MM.1S (cell line): ENCODE results near the gene DDIT3.
A peak's percentile ranks its signal among the peaks of the same experiment; 100 is the strongest.

Experiments used
- DNase-seq: peaks from one replicate; pipeline ENCODE4 v3.0.0-alpha.2; 2015
- H2AFZ ChIP-seq: fragments of 300-600 bp; sonication (generic); 2 replicates; pipeline ENCODE4 v1.6.0; 2016; ENCODE audit warnings: antibody characterized with exemption, low read length
- H3F3A ChIP-seq: fragments of 300-600 bp; sonication (generic); 2 replicates; pipeline ENCODE4 v1.6.1; 2016; ENCODE audit warnings: mild to moderate bottlenecking, antibody characterized with exemption, low read length, moderate library complexity, mixed read lengths; ENCODE audit not compliant: insufficient read depth
- H3K27ac ChIP-seq: fragments of 300-600 bp; sonication (generic); 2 replicates; pipeline ENCODE4 v1.5.1; 2016; ENCODE audit warnings: mild to moderate bottlenecking, low read length
- H3K27me3 ChIP-seq: fragments of 300-600 bp; sonication (generic); replicated peaks from 2 replicates; pipeline ENCODE4 v1.6.0; 2016; ENCODE audit warnings: low read length; ENCODE audit not compliant: insufficient read depth
- H3K36me3 ChIP-seq: fragments of 300-600 bp; sonication (generic); replicated peaks from 2 replicates; pipeline ENCODE4 v1.6.1; 2016; ENCODE audit warnings: mild to moderate bottlenecking, low read length, mixed read lengths; ENCODE audit not compliant: insufficient read depth
- H3K4me1 ChIP-seq: fragments of 300-600 bp; sonication (generic); 2 replicates; pipeline ENCODE4 v1.6.1; 2016; ENCODE audit warnings: low read length, mixed read lengths
- H3K4me2 ChIP-seq: fragments of 300-600 bp; sonication (generic); 2 replicates; pipeline ENCODE4 v1.6.0; 2016; ENCODE audit warnings: low read depth, low read length
- H3K4me3 ChIP-seq: fragments of 300-600 bp; sonication (generic); 2 replicates; pipeline ENCODE4 v1.5.1; 2016; ENCODE audit warnings: low read length, mixed read lengths
- H3K79me2 ChIP-seq: fragments of 300-600 bp; sonication (generic); 2 replicates; pipeline ENCODE4 v1.6.1; 2016; ENCODE audit warnings: mixed run types, low read length, mixed read lengths
- H3K9ac ChIP-seq: fragments of 300-600 bp; sonication (generic); 2 replicates; pipeline ENCODE4 v1.6.1; 2016; ENCODE audit warnings: low read length, mixed read lengths
- H3K9me2 ChIP-seq: fragments of 300-600 bp; sonication (generic); replicated peaks from 2 replicates; pipeline ENCODE4 v1.6.1; 2016; ENCODE audit warnings: mild to moderate bottlenecking, low read length, mixed read lengths; ENCODE audit not compliant: insufficient read depth
- H3K9me3 ChIP-seq: fragments of 300-600 bp; sonication (generic); replicated peaks from 2 replicates; pipeline ENCODE4 v1.6.1; 2016; ENCODE audit warnings: mild to moderate bottlenecking, low read length, mixed read lengths; ENCODE audit not compliant: insufficient read depth
- H4K20me1 ChIP-seq: fragments of 300-600 bp; sonication (generic); 2 replicates; pipeline ENCODE4 v1.6.1; 2016; ENCODE audit warnings: mild to moderate bottlenecking, low read length, moderate library complexity, mixed read lengths; ENCODE audit not compliant: insufficient read depth
- EZH2 ChIP-seq: fragments of 300-600 bp; sonication (generic); optimal IDR thresholded peaks from 2 replicates; pipeline ENCODE3; 2017; ENCODE audit warnings: low read depth, mild to moderate bottlenecking, antibody characterized with exemption, low read length, mixed read lengths
- EZH2phosphoT487 ChIP-seq: fragments of 300-600 bp; sonication (generic); IDR thresholded peaks from 2 replicates; pipeline ENCODE4 v1.6.1; 2018; ENCODE audit warnings: antibody characterized with exemption, low read length
- TF ChIP-seq, protein P1 (sequence below): fragments of 300-600 bp; sonication (generic); IDR thresholded peaks from 2 replicates; pipeline ENCODE4 v1.5.1; 2016; ENCODE audit warnings: antibody characterized with exemption, low read length, mixed read lengths

DDIT3 gene

GRCh38 chr12:57526477-57527126 lies 6.3 kb upstream of the DDIT3 start:
- no peak overlapping the region for H3K4me3 ChIP-seq
- peaks cover 9% of the 10 kb centered on the region for H3K4me1 ChIP-seq
- H3K79me2 ChIP-seq: peaks cover 34% of the 10 kb centered on the region
- H3K9me2 ChIP-seq: no peaks in the 10 kb centered on the region
- TF ChIP-seq EZH2phosphoT487 (no peak), EZH2 (no peak)
- TF ChIP-seq, protein P1, sequence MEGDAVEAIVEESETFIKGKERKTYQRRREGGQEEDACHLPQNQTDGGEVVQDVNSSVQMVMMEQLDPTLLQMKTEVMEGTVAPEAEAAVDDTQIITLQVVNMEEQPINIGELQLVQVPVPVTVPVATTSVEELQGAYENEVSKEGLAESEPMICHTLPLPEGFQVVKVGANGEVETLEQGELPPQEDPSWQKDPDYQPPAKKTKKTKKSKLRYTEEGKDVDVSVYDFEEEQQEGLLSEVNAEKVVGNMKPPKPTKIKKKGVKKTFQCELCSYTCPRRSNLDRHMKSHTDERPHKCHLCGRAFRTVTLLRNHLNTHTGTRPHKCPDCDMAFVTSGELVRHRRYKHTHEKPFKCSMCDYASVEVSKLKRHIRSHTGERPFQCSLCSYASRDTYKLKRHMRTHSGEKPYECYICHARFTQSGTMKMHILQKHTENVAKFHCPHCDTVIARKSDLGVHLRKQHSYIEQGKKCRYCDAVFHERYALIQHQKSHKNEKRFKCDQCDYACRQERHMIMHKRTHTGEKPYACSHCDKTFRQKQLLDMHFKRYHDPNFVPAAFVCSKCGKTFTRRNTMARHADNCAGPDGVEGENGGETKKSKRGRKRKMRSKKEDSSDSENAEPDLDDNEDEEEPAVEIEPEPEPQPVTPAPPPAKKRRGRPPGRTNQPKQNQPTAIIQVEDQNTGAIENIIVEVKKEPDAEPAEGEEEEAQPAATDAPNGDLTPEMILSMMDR: no peak
- no peak overlapping the region for H3K4me2 ChIP-seq
- H4K20me1 ChIP-seq: no peaks in the 10 kb centered on the region
- H3K9me3 ChIP-seq: no peaks in the 10 kb centered on the region
- no peaks in the 10 kb centered on the region for H3K27me3 ChIP-seq
- H3F3A ChIP-seq: peaks cover 12% of the 10 kb centered on the region
- peaks cover 4% of the 10 kb centered on the region; the same call in 1 of the 2 replicates for H3K36me3 ChIP-seq
- no peak for DNase-seq
- H2AFZ ChIP-seq: no peak overlapping the region
- H3K27ac ChIP-seq: no peak overlapping the region
- H3K9ac ChIP-seq: no peak overlapping the region

DNA sequence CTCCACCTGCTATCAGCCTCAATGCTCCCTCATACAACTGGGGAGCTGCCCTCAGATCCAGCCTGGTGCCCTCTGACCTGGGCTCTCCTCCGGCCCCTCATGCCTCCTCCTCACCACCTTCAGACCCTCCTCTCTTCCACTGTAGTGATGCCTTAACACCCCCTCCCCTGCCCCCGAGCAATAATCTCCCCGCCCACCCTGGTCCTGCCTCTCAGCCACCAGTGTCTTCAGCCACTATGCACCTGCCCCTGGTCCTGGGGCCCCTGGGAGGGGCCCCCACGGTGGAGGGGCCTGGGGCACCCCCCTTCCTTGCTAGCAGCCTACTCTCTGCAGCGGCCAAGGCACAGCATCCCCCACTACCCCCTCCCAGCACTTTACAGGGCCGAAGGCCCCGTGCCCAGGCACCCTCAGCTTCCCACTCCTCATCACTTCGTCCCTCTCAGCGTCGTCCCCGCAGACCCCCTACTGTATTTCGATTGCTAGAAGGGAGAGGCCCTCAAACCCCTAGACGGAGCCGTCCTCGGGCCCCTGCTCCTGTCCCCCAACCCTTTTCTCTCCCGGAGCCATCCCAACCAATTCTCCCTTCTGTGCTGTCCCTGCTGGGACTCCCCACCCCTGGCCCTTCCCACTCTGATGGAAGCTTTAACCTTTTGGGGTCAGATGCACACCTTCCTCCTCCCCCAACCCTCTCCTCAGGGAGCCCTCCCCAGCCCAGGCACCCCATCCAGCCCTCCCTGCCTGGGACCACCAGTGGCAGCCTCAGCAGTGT lies 5.5 kb upstream of the DDIT3 start:
- Histone ChIP-seq H3K27me3 (no peaks in the 10 kb centered on the region), H2AFZ (no peak overlapping the region), H3K79me2 (peaks cover 34% of the 10 kb centered on the region), H3K9me3 (no peaks in the 10 kb centered on the region), H3K4me1 (peaks cover 14% of the 10 kb centered on the region), H3K36me3 (peaks cover 4% of the 10 kb centered on the region; the same call in 1 of the 2 replicates), H3K9ac (no peak overlapping the region), H3F3A (peaks cover 20% of the 10 kb centered on the region), H3K27ac (no peak overlapping the region), H3K4me2 (no peak overlapping the region), H3K4me3 (no peak overlapping the region), H3K9me2 (no peaks in the 10 kb centered on the region), H4K20me1 (no peaks in the 10 kb centered on the region)
- TF ChIP-seq EZH2 (no peak), EZH2phosphoT487 (no peak)
- TF ChIP-seq, protein P1: no peak
- no peak for DNase-seq

GRCh38 chr12:57524814-57525614 lies 4.7 kb upstream of the DDIT3 start:
- Histone ChIP-seq H3K4me2 (no peak overlapping the region), H2AFZ (no peak overlapping the region), H3K27ac (no peak overlapping the region), H3K4me1 (peaks cover 14% of the 10 kb centered on the region), H3K9me2 (no peaks in the 10 kb centered on the region), H3F3A (peaks cover 23% of the 10 kb centered on the region), H3K27me3 (no peaks in the 10 kb centered on the region), H3K9me3 (no peaks in the 10 kb centered on the region), H4K20me1 (no peaks in the 10 kb centered on the region), H3K9ac (no peak overlapping the region), H3K36me3 (peaks cover 4% of the 10 kb centered on the region; the same call in 1 of the 2 replicates), H3K4me3 (no peak overlapping the region), H3K79me2 (peaks cover 36% of the 10 kb centered on the region)
- TF ChIP-seq, protein P1: no peak
- TF ChIP-seq EZH2 (no peak), EZH2phosphoT487 (no peak)
- peak; percentile 4 for DNase-seq
